ENCODE results near the gene ADAMTSL3. TPM values are rescaled to one million over a fixed set of nuclear protein-coding genes. Genes with fewer than 3 reads are reported as not detected.

Gene ADAMTSL3
- total RNA-seq, 1 experiment from 2014 or later = 0.07 TPM

- no peaks in the 10 kb centered on the region for H3K27me3 ChIP-seq (replicated peaks; ENCODE audit: control insufficient read depth, insufficient read depth, low read length)
- CTCF ChIA-PET = no interaction called here
- Mint-ChIP-seq H3K4me1 (ENCODE audit: low read depth, unreplicated experiment) (no peaks in the 10 kb centered on the region), H3K27ac (ENCODE audit: unreplicated experiment) (no peak overlapping the region), H3K9me3 (ENCODE audit: unreplicated experiment) (peaks cover 4% of the 10 kb centered on the region), H3K27me3 (ENCODE audit: insufficient read depth, unreplicated experiment) (peaks cover 6% of the 10 kb centered on the region), H3K4me3 (ENCODE audit: unreplicated experiment) (no peak overlapping the region), H3K36me3 (ENCODE audit: insufficient read depth, unreplicated experiment) (no peaks in the 10 kb centered on the region)
- DNase-seq = no peak
- no peaks in the 10 kb centered on the region for H3K9me3 ChIP-seq
- TF ChIP-seq CTCF (IDR thresholded peaks at IDR 0.05; ENCODE audit: insufficient read depth in 1 of 2, low read depth in 1 of 2, low read length in 1 of 2, severe bottlenecking in 1 of 2, unreplicated experiment in 1 of 2) = no peak
- H3K4me1 ChIP-seq = no peaks in the 10 kb centered on the region
- no peak overlapping the region for H3K4me3 ChIP-seq (ENCODE audit: low read depth, low read length)
- BruUV-seq (replicated peaks) = no TSS peak
- intact Hi-C loops (cut with micrococcal nuclease; ENCODE audit: unreplicated experiment) = no loop called here
- no peaks in the 10 kb centered on the region for H3K36me3 ChIP-seq (ENCODE audit: control insufficient read depth, insufficient read depth, low read length)
- POLR2A ChIA-PET = no interaction called here
These were observed 40.1 kb downstream of the ADAMTSL3 start for GRCh38 chr15:83694015-83694414.

DNA sequence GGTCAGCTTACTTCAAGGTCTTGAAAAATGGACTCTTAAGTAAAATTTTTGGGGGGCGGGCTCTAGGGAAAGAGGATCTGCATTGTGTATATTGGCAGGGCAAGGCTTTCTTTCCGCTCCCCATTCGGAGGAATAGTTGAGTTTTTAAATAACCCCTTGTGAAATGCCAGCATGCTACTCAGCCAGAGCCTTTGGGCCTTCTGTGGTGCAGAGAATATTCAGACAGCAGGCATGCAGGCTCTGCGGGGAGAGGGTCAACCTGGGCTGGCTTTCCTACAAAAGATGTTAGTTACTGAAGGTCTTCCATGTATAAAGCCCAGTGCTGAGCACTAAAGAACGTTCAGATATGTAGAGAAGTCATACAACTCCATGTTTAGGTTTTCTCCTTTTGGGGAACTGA, 40.6 kb downstream of the ADAMTSL3 start:
- TF ChIP-seq CTCF (IDR thresholded peaks at IDR 0.05; ENCODE audit: insufficient read depth in 1 of 2, low read depth in 1 of 2, low read length in 1 of 2, severe bottlenecking in 1 of 2, unreplicated experiment in 1 of 2) = no peak
- no peaks in the 10 kb centered on the region for H3K4me1 Mint-ChIP-seq (ENCODE audit: low read depth, unreplicated experiment)
- H3K9me3 ChIP-seq = no peaks in the 10 kb centered on the region
- DNase-seq = no peak
- peaks cover 6% of the 10 kb centered on the region for H3K27me3 Mint-ChIP-seq (ENCODE audit: insufficient read depth, unreplicated experiment)
- H3K9me3 Mint-ChIP-seq (ENCODE audit: unreplicated experiment) = peaks cover 9% of the 10 kb centered on the region
- H3K4me3 ChIP-seq (ENCODE audit: low read depth, low read length) = no peak overlapping the region
- BruUV-seq (replicated peaks) = no TSS peak
- intact Hi-C loops (cut with micrococcal nuclease; ENCODE audit: unreplicated experiment) = no loop called here
- H3K4me1 ChIP-seq = no peaks in the 10 kb centered on the region
- no peaks in the 10 kb centered on the region for H3K27me3 ChIP-seq (replicated peaks; ENCODE audit: control insufficient read depth, insufficient read depth, low read length)
- H3K4me3 Mint-ChIP-seq (ENCODE audit: unreplicated experiment) = no peak overlapping the region
- POLR2A ChIA-PET = no interaction called here
- CTCF ChIA-PET = no interaction called here
- H3K36me3 Mint-ChIP-seq (ENCODE audit: insufficient read depth, unreplicated experiment) = no peaks in the 10 kb centered on the region
- H3K27ac Mint-ChIP-seq (ENCODE audit: unreplicated experiment) = no peak overlapping the region
- H3K36me3 ChIP-seq (ENCODE audit: control insufficient read depth, insufficient read depth, low read length) = no peaks in the 10 kb centered on the region

DNA sequence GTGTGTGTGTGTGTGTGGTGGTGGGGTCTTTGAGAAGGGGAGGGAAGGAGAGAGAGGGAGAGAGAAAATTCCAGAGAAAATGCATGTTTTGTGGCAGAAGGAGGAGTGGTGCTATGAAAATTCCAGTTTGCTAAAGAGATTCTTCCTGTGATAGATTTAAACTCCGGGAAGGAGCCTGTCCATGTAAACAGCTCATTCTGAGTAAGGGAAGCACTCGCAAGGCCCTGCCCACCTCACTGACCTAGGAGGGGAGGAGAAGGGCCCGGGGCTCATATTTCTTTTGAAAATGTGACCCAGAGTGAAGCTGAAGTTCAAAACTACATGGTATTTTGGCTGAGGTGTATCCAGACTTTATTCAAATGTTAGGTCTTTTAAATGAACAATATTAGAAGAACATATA, 41.3 kb downstream of the ADAMTSL3 start:
- Histone ChIP-seq H3K4me1 (no peaks in the 10 kb centered on the region), H3K9me3 (no peaks in the 10 kb centered on the region), H3K36me3 (ENCODE audit: control insufficient read depth, insufficient read depth, low read length) (no peaks in the 10 kb centered on the region), H3K4me3 (ENCODE audit: low read depth, low read length) (no peak overlapping the region), H3K27me3 (replicated peaks; ENCODE audit: control insufficient read depth, insufficient read depth, low read length) (no peaks in the 10 kb centered on the region)
- intact Hi-C loops (cut with micrococcal nuclease; ENCODE audit: unreplicated experiment) = no loop called here
- no peaks in the 10 kb centered on the region for H3K4me1 Mint-ChIP-seq (ENCODE audit: low read depth, unreplicated experiment)
- H3K9me3 Mint-ChIP-seq (ENCODE audit: unreplicated experiment) = peaks cover 15% of the 10 kb centered on the region
- peaks cover 4% of the 10 kb centered on the region for H3K27me3 Mint-ChIP-seq (ENCODE audit: insufficient read depth, unreplicated experiment)
- H3K27ac Mint-ChIP-seq (ENCODE audit: unreplicated experiment) = no peak overlapping the region
- H3K4me3 Mint-ChIP-seq (ENCODE audit: unreplicated experiment) = no peak overlapping the region
- ChIA-PET CTCF (no interaction called here), POLR2A (no interaction called here)
- DNase-seq = no peak
- no TSS peak for BruUV-seq (replicated peaks)
- no peak for TF ChIP-seq CTCF (IDR thresholded peaks at IDR 0.05; ENCODE audit: insufficient read depth in 1 of 2, low read depth in 1 of 2, low read length in 1 of 2, severe bottlenecking in 1 of 2, unreplicated experiment in 1 of 2)
- no peaks in the 10 kb centered on the region for H3K36me3 Mint-ChIP-seq (ENCODE audit: insufficient read depth, unreplicated experiment)

Measured in Caco-2 (cell line).